ENCODE data around the gene CGB3. TPM values are rescaled to one million over a fixed set of nuclear protein-coding genes. Genes with fewer than 3 reads are reported as not detected.

Gene CGB3
- polyA plus RNA-seq, 1 of the 3 experiments (the other 2 are of a cell fraction) = 0.10 TPM

DNA sequence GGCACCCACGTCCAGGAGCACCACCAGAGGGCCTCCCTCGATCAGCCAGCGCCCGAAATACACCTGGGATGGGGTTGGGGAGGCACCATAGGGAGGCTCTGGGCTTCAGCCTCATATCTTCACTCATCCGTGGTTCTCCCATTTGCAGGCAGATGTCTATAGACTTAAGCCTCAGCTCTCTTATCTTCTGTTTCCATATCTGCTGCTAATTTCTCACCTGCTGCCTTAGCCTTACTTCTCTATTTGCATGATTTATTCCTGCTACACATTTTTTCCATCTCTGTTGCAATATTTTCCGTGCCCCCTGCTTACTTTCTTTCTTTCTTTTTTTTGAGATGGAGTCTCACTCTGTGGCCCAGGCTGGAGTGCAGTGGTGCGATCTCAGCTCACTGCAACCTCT lies 36.8 kb downstream of the CGB3 start:
- Histone ChIP-seq H3K9ac (no peak overlapping the region), H3K27me3 (ENCODE audit: insufficient read depth) (no peaks in the 10 kb centered on the region), H3K9me3 (no peaks in the 10 kb centered on the region), H3K4me2 (no peak overlapping the region), H3K36me3 (replicated peaks in 1 of 2; ENCODE audit: control insufficient read depth in 1 of 2, insufficient read depth in 2 of 2, low read length in 1 of 2) (peaks cover 5 to 40% of the 10 kb centered on the region in 2 experiments), H3K4me1 (ENCODE audit: control insufficient read depth in 1 of 2, insufficient read depth in 2 of 2, low read depth in 1 of 2, low read length in 1 of 2) (peaks cover 0 to 7% of the 10 kb centered on the region in 2 experiments; a peak in 1 of 4 replicates), H2AFZ (ENCODE audit: low read depth) (no peak overlapping the region), H3F3A (replicated peaks; ENCODE audit: insufficient read depth) (peaks cover under 1% of the 10 kb centered on the region), H4K20me1 (ENCODE audit: insufficient read depth) (no peaks in the 10 kb centered on the region), H3K9me2 (no peaks in the 10 kb centered on the region), H3K79me2 (ENCODE audit: insufficient read depth) (peaks cover 33% of the 10 kb centered on the region), H3K27ac (ENCODE audit: low read depth in 2 of 2, low read length in 1 of 2) (no peak overlapping the region), H3K4me3 (ENCODE audit: low read depth in 2 of 2, low read length in 1 of 2) (no peak overlapping the region)
- WGBS (ENCODE audit: low lambda C conversion rate) = 98% methylated on average over 5 of the region's 7 CpGs
- ChIA-PET CTCF (interaction anchor here (0.9 to 1.9 kb wide), 5 partner anchors 11 to 248 kb away, joined by 3 to 11 read pairs (median 5); no protein-coding TSS in a partner anchor), POLR2A (interaction anchor here (0.6 kb wide), 1 partner anchor 8 kb away, joined by 3 read pairs; no protein-coding TSS in a partner anchor)
- TF ChIP-seq EZH2phosphoT487 (IDR thresholded peaks at IDR 0.05; ENCODE audit: borderline replicate concordance, low read depth) (no peak), RFX5 (IDR thresholded peaks at IDR 0.05; ENCODE audit: low read length) (no peak), NRF1 (IDR thresholded peaks at IDR 0.05; ENCODE audit: low read depth, low read length) (no peak), TAF1 (IDR thresholded peaks at IDR 0.05; ENCODE audit: borderline replicate concordance, low read depth, low read length) (no peak), FOXM1 (IDR thresholded peaks at IDR 0.05; ENCODE audit: low read depth) (no peak), REST (IDR thresholded peaks at IDR 0.05; ENCODE audit: low read depth, low read length) (no peak), USF1 (IDR thresholded peaks at IDR 0.05; ENCODE audit: borderline replicate concordance, low read depth) (no peak), GABPA (IDR thresholded peaks at IDR 0.05; ENCODE audit: low read depth) (no peak), FOSL2 (IDR thresholded peaks at IDR 0.05; ENCODE audit: borderline replicate concordance, low read depth) (no peak), YY1 (IDR thresholded peaks at IDR 0.05; ENCODE audit: low read depth) (no peak), CHD2 (IDR thresholded peaks at IDR 0.05; ENCODE audit: low read length, partially characterized antibody) (no peak), TEAD4 (IDR thresholded peaks at IDR 0.05; ENCODE audit: borderline replicate concordance, insufficient read depth) (no peak), GATA2 (CRISPR knock-in tag; IDR thresholded peaks at IDR 0.05) (no peak), USF2 (IDR thresholded peaks at IDR 0.05; ENCODE audit: borderline replicate concordance, low read depth, low read length) (no peak), SMC3 (IDR thresholded peaks at IDR 0.05; ENCODE audit: low read depth, low read length) (no peak), POLR2AphosphoS5 (IDR thresholded peaks at IDR 0.05; ENCODE audit: low read depth, low read length) (no peak), EP300 (IDR thresholded peaks at IDR 0.05; ENCODE audit: borderline replicate concordance in 1 of 2, low read depth in 1 of 2, low read length in 1 of 2) (no peak), JUND (IDR thresholded peaks at IDR 0.05) (no peak)
- DNase-seq = no peak
